COLO829 (cell line): ENCODE results near the gene ANAPC5.

Experiments
- DNase-seq: peaks from one replicate; pipeline ENCODE4 v3.0.0; 2012; ENCODE audit warnings: low spot score

The ANAPC5 gene

GRCh38 chr12:121366063-121366459 lies 13.8 kb upstream of the ANAPC5 start:
- no peak for DNase-seq

GRCh38 chr12:121365416-121366062 lies 13.3 kb upstream of the ANAPC5 start:
- no peak for DNase-seq

- peak; percentile 65 for DNase-seq
Observed at GRCh38 chr12:121364683-121365121, 12.5 kb upstream of the ANAPC5 start.

GRCh38 chr12:121358073-121358472 lies 5.9 kb upstream of the ANAPC5 start:
- DNase-seq, result no peak

- DNase-seq, result no peak
Observed at GRCh38 chr12:121357331-121357730, 5.1 kb upstream of the ANAPC5 start.

GRCh38 chr12:121356657-121357056 lies 4.4 kb upstream of the ANAPC5 start:
- no peak for DNase-seq

GRCh38 chr12:121355818-121356217 lies 3.6 kb upstream of the ANAPC5 start:
- no peak for DNase-seq

- no peak for DNase-seq
Observed at GRCh38 chr12:121352682-121353018, 439 bp upstream of the ANAPC5 start.

GRCh38 chr12:121346747-121347146 lies 5.5 kb downstream of the ANAPC5 start:
- no peak for DNase-seq

GRCh38 chr12:121345151-121345815 lies 6.9 kb downstream of the ANAPC5 start:
- peak; percentile 71 for DNase-seq

- DNase-seq, result no peak
Observed at GRCh38 chr12:121344506-121344905, 7.7 kb downstream of the ANAPC5 start.

- DNase-seq, result no peak
Observed at GRCh38 chr12:121337416-121337815, 14.8 kb downstream of the ANAPC5 start.

- peak; percentile 74 for DNase-seq
Observed at GRCh38 chr12:121334513-121335343, 17.5 kb downstream of the ANAPC5 start.

- no peak for DNase-seq
Observed at GRCh38 chr12:121333747-121334146, 18.5 kb downstream of the ANAPC5 start.

- no peak for DNase-seq
Observed at GRCh38 chr12:121331248-121331647, 21.0 kb downstream of the ANAPC5 start.

- no peak for DNase-seq
Observed at GRCh38 chr12:121330692-121331091, 21.5 kb downstream of the ANAPC5 start.

- DNase-seq, result no peak
Observed at GRCh38 chr12:121330195-121330594, 22.0 kb downstream of the ANAPC5 start.

- no peak for DNase-seq
Observed at GRCh38 chr12:121328620-121329019, 23.6 kb downstream of the ANAPC5 start.

- no peak for DNase-seq
Observed at GRCh38 chr12:121326996-121327674, 25.1 kb downstream of the ANAPC5 start.

- no peak for DNase-seq
Observed at GRCh38 chr12:121325922-121326396, 26.3 kb downstream of the ANAPC5 start.

GRCh38 chr12:121323908-121324307 lies 28.3 kb downstream of the ANAPC5 start:
- DNase-seq, result no peak

- DNase-seq, result no peak
Observed at GRCh38 chr12:121318121-121318520, 34.1 kb downstream of the ANAPC5 start.
